PC-9 (cell line): ENCODE results near the gene CTNNBL1. TPM values are rescaled to one million over a fixed set of nuclear protein-coding genes. Genes with fewer than 3 reads are reported as not detected.

ENCODE experiments used
- BruUV-seq: library from RNA; stranded (reverse); fragments of 400-500 nt; replicated peaks from 2 replicates; lab custom pipeline; 2021; lab: Mats Ljungman, UMichigan
- CTCF ChIA-PET: fragments of 300-600 bp; sonication (Branson Sonifier 250); formaldehyde crosslinking; loops from one replicate; lab custom pipeline; 2022; ENCODE audit warnings: antibody characterized with exemption; lab: Charles Lee
- POLR2A ChIA-PET: fragments of 300-600 bp; sonication (Branson Sonifier 250); formaldehyde crosslinking; loops from one replicate; lab custom pipeline; 2022; ENCODE audit warnings: antibody characterized with exemption; ENCODE audit not compliant: unreplicated experiment; lab: Charles Lee
- DNase-seq, 2 experiments: peaks; one replicate each; pipeline versions ENCODE4 v3.0.0 to v3.0.0-alpha.2; 2015 to 2022; ENCODE audit warnings: mixed read lengths in 1 of 2
- H2AFZ ChIP-seq: fragments of 200-600 bp; sonication (generic); 2 replicates; pipeline ENCODE4 v1.8.1; 2017; ENCODE audit warnings: antibody characterized with exemption
- H3F3A ChIP-seq: fragments of 200-600 bp; sonication (generic); 2 replicates; pipeline ENCODE4 v1.8.1; 2017; ENCODE audit warnings: antibody characterized with exemption, mild to moderate bottlenecking, low read depth; ENCODE audit not compliant: insufficient read depth
- H3K27ac ChIP-seq: fragments of 200-600 bp; sonication (generic); 2 replicates; pipeline ENCODE4 v1.6.1; 2016; ENCODE audit warnings: mixed run types
- H3K27me3 ChIP-seq: fragments of 200-600 bp; sonication (generic); 2 replicates; pipeline ENCODE4 v1.6.1; 2016; ENCODE audit warnings: low read depth, mixed run types; ENCODE audit not compliant: insufficient read depth
- H3K36me3 ChIP-seq: fragments of 200-600 bp; sonication (generic); 2 replicates; pipeline ENCODE4 v1.6.1; 2016; ENCODE audit warnings: low read depth, mixed run types
- H3K4me1 ChIP-seq: fragments of 200-600 bp; sonication (generic); replicated peaks from 2 replicates; pipeline ENCODE4 v1.6.1; 2016; ENCODE audit warnings: mixed run types; ENCODE audit not compliant: insufficient read depth
- H3K4me2 ChIP-seq: fragments of 200-600 bp; sonication (generic); 2 replicates; pipeline ENCODE4 v1.6.1; 2017; ENCODE audit warnings: mixed run types
- H3K4me3 ChIP-seq: fragments of 200-600 bp; sonication (generic); 2 replicates; pipeline ENCODE4 v1.6.1; 2016; ENCODE audit warnings: mixed run types
- H3K79me2 ChIP-seq: fragments of 200-600 bp; sonication (generic); 2 replicates; pipeline ENCODE4 v1.6.1; 2017; ENCODE audit warnings: low read depth, mixed run types
- H3K9me2 ChIP-seq: fragments of 200-600 bp; sonication (generic); 2 replicates; pipeline ENCODE4 v1.8.1; 2017; ENCODE audit warnings: mild to moderate bottlenecking; ENCODE audit not compliant: insufficient read depth
- H3K9me3 ChIP-seq: fragments of 200-600 bp; sonication (generic); 2 replicates; pipeline ENCODE4 v1.8.1; 2016; ENCODE audit warnings: low read depth; ENCODE audit not compliant: insufficient read depth
- H4K20me1 ChIP-seq: fragments of 200-600 bp; sonication (generic); 2 replicates; pipeline ENCODE4 v1.8.1; 2017; ENCODE audit not compliant: insufficient read depth
- CTCF ChIP-seq: fragments of 200-600 bp; sonication (generic); conservative IDR thresholded peaks from 2 replicates; pipeline ENCODE4 v1.6.1; 2017; ENCODE audit warnings: mixed run types, antibody characterized with exemption, mild to moderate bottlenecking, moderate library complexity
- EZH2 ChIP-seq: fragments of 200-600 bp; sonication (generic); IDR thresholded peaks from 2 replicates; pipeline ENCODE4 v1.8.0; 2017; ENCODE audit warnings: antibody characterized with exemption, low read depth
- intact Hi-C: fragments of 100-400 bp; cut with micrococcal nuclease; formaldehyde crosslinking; loops from one replicate; pipeline ENCODE4 v1.10.0; 2022; ENCODE audit not compliant: unreplicated experiment
- total RNA-seq: library from RNA; stranded (reverse); gene quantifications from 2 replicates; pipeline ENCODE4 v1.2.3, GENCODE V29; 2021

The CTNNBL1 gene
- total RNA-seq, 1 experiment from 2014 or later: 83.5 TPM

GRCh38 chr20:37901240-37901639 lies 207.4 kb downstream of the CTNNBL1 start:
- no peak for DNase-seq
- H3K4me1 ChIP-seq: no peaks in the 10 kb centered on the region
- ChIA-PET POLR2A (interaction anchor here (0.7 kb wide), 1 partner anchor 464 kb away, joined by 5 read pairs; no protein-coding TSS in a partner anchor), CTCF (interaction anchor here (0.5 kb wide), 1 partner anchor 43 kb away, joined by 3 read pairs; no protein-coding TSS in a partner anchor)
- no peaks in the 10 kb centered on the region for H3K36me3 ChIP-seq
- no peaks in the 10 kb centered on the region for H3K9me2 ChIP-seq
- intact Hi-C loops: loop anchor here (5.0 to 10.0 kb wide), 4 partner anchors 134 to 336 kb away; partner anchors contain the start of genes RPRD1B, TGM2 and TTI1
- H3K27ac ChIP-seq: no peak overlapping the region
- no peak overlapping the region for H3K4me3 ChIP-seq
- no peaks in the 10 kb centered on the region; the same call in 1 of the 2 replicates for H3F3A ChIP-seq
- TF ChIP-seq EZH2 (no peak), CTCF (no peak)
- H4K20me1 ChIP-seq: no peaks in the 10 kb centered on the region; the same call in 1 of the 2 replicates
- no peak overlapping the region for H2AFZ ChIP-seq
- peaks cover 27% of the 10 kb centered on the region for H3K27me3 ChIP-seq
- no peak overlapping the region for H3K4me2 ChIP-seq
- no TSS peak for BruUV-seq
- no peaks in the 10 kb centered on the region for H3K79me2 ChIP-seq
- no peaks in the 10 kb centered on the region for H3K9me3 ChIP-seq

DNA sequence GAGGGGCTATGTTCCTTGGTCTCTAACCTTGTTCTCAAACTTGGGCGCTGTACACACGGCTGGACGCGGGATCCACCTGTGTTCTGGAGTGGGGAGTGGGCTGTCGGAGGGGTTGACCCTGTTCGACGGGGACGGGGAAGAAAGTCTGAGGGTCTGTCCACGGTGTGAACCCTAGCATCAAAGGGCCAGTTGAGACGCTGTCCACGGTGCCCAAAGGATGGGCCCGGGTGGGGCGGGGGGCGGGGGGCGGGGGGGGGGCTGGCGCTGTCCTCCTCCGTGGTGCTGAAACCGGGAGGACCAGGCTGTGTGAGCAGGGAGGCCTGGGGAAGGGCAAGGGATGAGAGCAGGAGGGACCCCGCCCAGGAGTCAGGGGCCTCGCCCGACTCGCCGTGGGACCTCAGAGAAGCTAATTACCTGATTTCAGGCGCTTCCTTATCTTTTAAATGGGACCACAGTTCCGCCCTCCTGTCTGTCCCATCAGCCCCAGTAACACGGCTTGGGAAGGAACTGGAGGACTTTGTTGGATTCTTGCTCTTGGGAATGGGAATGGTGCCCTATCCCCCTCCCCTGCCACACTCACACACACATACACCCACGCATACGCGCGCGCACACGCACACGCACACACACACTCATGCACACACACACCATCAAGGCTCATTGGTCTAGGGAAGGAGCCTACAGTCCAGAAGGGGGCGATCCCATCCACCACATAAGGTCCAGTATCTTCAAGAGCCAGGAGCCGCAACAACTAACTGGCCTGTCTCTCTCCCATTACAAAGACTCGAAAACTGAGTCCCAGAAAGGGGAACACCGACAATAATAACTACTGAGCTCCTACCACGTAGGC lies 208.0 kb downstream of the CTNNBL1 start:
- ChIA-PET POLR2A (interaction anchor here (0.7 kb wide), 1 partner anchor 464 kb away, joined by 5 read pairs; no protein-coding TSS in a partner anchor), CTCF (interaction anchor here (0.5 to 0.9 kb wide), 2 partner anchors 42 to 91 kb away, joined by 3 read pairs; no protein-coding TSS in a partner anchor)
- Histone ChIP-seq H3K27ac (no peak overlapping the region), H3K36me3 (no peaks in the 10 kb centered on the region), H3K9me3 (no peaks in the 10 kb centered on the region), H3K9me2 (no peaks in the 10 kb centered on the region), H3K79me2 (no peaks in the 10 kb centered on the region), H3K4me3 (no peak overlapping the region), H3K4me2 (no peak overlapping the region), H2AFZ (no peak overlapping the region), H3K27me3 (peaks cover 29% of the 10 kb centered on the region), H3F3A (no peaks in the 10 kb centered on the region; the same call in 1 of the 2 replicates), H4K20me1 (no peaks in the 10 kb centered on the region; the same call in 1 of the 2 replicates), H3K4me1 (no peaks in the 10 kb centered on the region)
- intact Hi-C loops: loop anchor here (1.0 to 10.0 kb wide), 5 partner anchors 91 to 337 kb away; partner anchors contain the start of genes RPRD1B, TGM2 and TTI1
- BruUV-seq: no TSS peak
- peak in 1 of 2 experiments; percentile 33 for DNase-seq
- TF ChIP-seq EZH2 (no peak), CTCF (peak; percentile 54)

- no peak within 1 kb of the TSS for H2AFZ ChIP-seq
Measured at GRCh38 chr20:37902504-37903313, 208.9 kb downstream of the CTNNBL1 start, which contains the start of gene VSTM2L. VSTM2L (plus strand) TSS chr20:37903127; CDS start chr20:37903351, 224 bp downstream.

More at GRCh38 chr20:37902504-37903313, 208.9 kb downstream of the CTNNBL1 start, which contains the start of gene VSTM2L:
- H3K27me3 ChIP-seq: peaks cover 31% of the 10 kb centered on the region
- H4K20me1 ChIP-seq: no peaks in the 10 kb centered on the region; the same call in 1 of the 2 replicates
- no peaks in the 10 kb centered on the region for H3K79me2 ChIP-seq
- ChIA-PET POLR2A (no interaction called here), CTCF (interaction anchor here (0.9 kb wide), 1 partner anchor 90 kb away, joined by 3 read pairs; no protein-coding TSS in a partner anchor)
- H3K27ac ChIP-seq: no peak within 1 kb of the TSS
- DNase-seq: peak in 1 of 2 experiments; percentile 23
- H3K4me1 ChIP-seq: peaks cover 8% of the 10 kb centered on the region; the same call in 1 of the 2 replicates
- BruUV-seq: no TSS peak
- TF ChIP-seq CTCF (no peak), EZH2 (no peak)
- H3K4me3 ChIP-seq: peak within 1 kb of the TSS; percentile 11; the same call in 1 of the 2 replicates
- H3K9me3 ChIP-seq: no peaks in the 10 kb centered on the region
- H3F3A ChIP-seq: no peaks in the 10 kb centered on the region; the same call in 1 of the 2 replicates
- no peaks in the 10 kb centered on the region for H3K36me3 ChIP-seq
- peak within 1 kb of the TSS; percentile 54 for H3K4me2 ChIP-seq
- H3K9me2 ChIP-seq: no peaks in the 10 kb centered on the region
- intact Hi-C loops: loop anchor here (1.0 to 10.0 kb wide), 5 partner anchors 91 to 338 kb away; partner anchors contain the start of genes RPRD1B, TGM2 and TTI1
